Smooth muscle cell (in vitro differentiated cells): ENCODE data around the gene LYRM2. TPM values are rescaled to one million over a fixed set of nuclear protein-coding genes. Genes with fewer than 3 reads are reported as not detected.
A peak's percentile ranks its signal among the peaks of the same experiment; 100 is the strongest.

Source experiments
- DNase-seq: peaks from one replicate; lab custom pipeline; 2025; ENCODE audit not compliant: unreplicated experiment; lab: John Stamatoyannopoulos, UW
- H2AFZ ChIP-seq: fragments of 200-600 bp; sonication (generic); 2 replicates; pipeline ENCODE4 v1.6.0; 2016; ENCODE audit warnings: antibody characterized with exemption, low read depth, mild to moderate bottlenecking
- H3F3A ChIP-seq: fragments of 200-600 bp; sonication (generic); 2 replicates; pipeline ENCODE4 v1.6.0; 2017; ENCODE audit warnings: antibody characterized with exemption, low read depth
- H3K27ac ChIP-seq: fragments of 200-600 bp; sonication (generic); 2 replicates; pipeline ENCODE4 v1.5.1; 2016; ENCODE audit warnings: low read depth, mild to moderate bottlenecking
- H3K27me3 ChIP-seq: fragments of 200-600 bp; sonication (generic); 2 replicates; pipeline ENCODE4 v1.6.1; 2016; ENCODE audit warnings: low read depth, mild to moderate bottlenecking
- H3K36me3 ChIP-seq: fragments of 200-600 bp; sonication (generic); 2 replicates; pipeline ENCODE4 v1.5.1; 2016; ENCODE audit warnings: low read depth
- H3K4me1 ChIP-seq: fragments of 200-600 bp; sonication (generic); 2 replicates; pipeline ENCODE4 v1.5.1; 2016; ENCODE audit warnings: low read depth
- H3K4me2 ChIP-seq: fragments of 200-600 bp; sonication (generic); 2 replicates; pipeline ENCODE4 v1.6.0; 2016; ENCODE audit warnings: mild to moderate bottlenecking
- H3K4me3 ChIP-seq: fragments of 200-600 bp; sonication (generic); 2 replicates; pipeline ENCODE4 v1.5.1; 2016; ENCODE audit warnings: mild to moderate bottlenecking
- H3K79me2 ChIP-seq: fragments of 200-600 bp; sonication (generic); 2 replicates; pipeline ENCODE4 v1.6.0; 2016; ENCODE audit warnings: low read depth, mild to moderate bottlenecking
- H3K9ac ChIP-seq: fragments of 200-600 bp; sonication (generic); 2 replicates; pipeline ENCODE4 v1.6.0; 2016; ENCODE audit warnings: low read depth
- H3K9me3 ChIP-seq: fragments of 200-600 bp; sonication (generic); replicated peaks from 2 replicates; pipeline ENCODE4 v1.5.1; 2016; ENCODE audit warnings: low read depth
- H4K20me1 ChIP-seq: fragments of 200-600 bp; sonication (generic); 2 replicates; pipeline ENCODE4 v1.6.0; 2016; ENCODE audit warnings: low read depth
- CTCF ChIP-seq: fragments of 200-600 bp; sonication (generic); IDR thresholded peaks from 2 replicates; pipeline ENCODE4 v1.5.1; 2017; ENCODE audit warnings: borderline replicate concordance, mild to moderate bottlenecking, antibody characterized with exemption; ENCODE audit not compliant: insufficient read depth, poor library complexity, severe bottlenecking
- WGBS: methylation state at CpG from one replicate; pipeline ENCODE4 v1.1.7; 2016; ENCODE audit warnings: low lambda C conversion rate; 5-methylcytosine and 5-hydroxymethylcytosine counted together
- polyA plus RNA-seq: library from polyadenylated mRNA; unstranded; fragments of >200 nt; fragmentation: Nextera tagmentation; extraction: Ambion mirVana; gene quantifications from 2 replicates; pipeline ENCODE4 v1.2.1, GENCODE V29; 2016
- total RNA-seq: library from RNA; depleted of rRNA; stranded (reverse); fragments of >200 nt; gene quantifications from 2 replicates; pipeline ENCODE4 v1.2.3, GENCODE V29; 2014

The LYRM2 gene
- total and polyA plus RNA-seq, 2 experiments from 2014 or later: 17.9 to 35.5 TPM

- no peak for TF ChIP-seq CTCF
- peaks cover 12% of the 10 kb centered on the region for H3F3A ChIP-seq
- H3K4me2 ChIP-seq: peak overlapping the region; percentile 61
- no peak overlapping the region for H2AFZ ChIP-seq
- 47% methylated on average over 3 of the region's 3 CpGs for WGBS
- no peak overlapping the region for H3K4me3 ChIP-seq
- no peaks in the 10 kb centered on the region for H3K9me3 ChIP-seq
- DNase-seq: no peak
- H3K27me3 ChIP-seq: no peaks in the 10 kb centered on the region
- H3K4me1 ChIP-seq: peaks cover 14% of the 10 kb centered on the region
- no peaks in the 10 kb centered on the region for H3K36me3 ChIP-seq
- H3K9ac ChIP-seq: peak overlapping the region; percentile 21
- H4K20me1 ChIP-seq: no peaks in the 10 kb centered on the region
- H3K27ac ChIP-seq: peak overlapping the region; percentile 81
- H3K79me2 ChIP-seq: no peaks in the 10 kb centered on the region
Observed at GRCh38 chr6:89584539-89584938, 54.0 kb downstream of the LYRM2 start.

GRCh38 chr6:89583559-89583958 lies 55.0 kb downstream of the LYRM2 start:
- peaks cover 8% of the 10 kb centered on the region for H3K4me1 ChIP-seq
- no peak overlapping the region for H3K4me3 ChIP-seq
- H3K36me3 ChIP-seq: no peaks in the 10 kb centered on the region
- DNase-seq: no peak
- no peak overlapping the region for H2AFZ ChIP-seq
- H3K9ac ChIP-seq: no peak overlapping the region
- no peaks in the 10 kb centered on the region for H3K27me3 ChIP-seq
- H3K27ac ChIP-seq: peak overlapping the region; percentile 81
- H4K20me1 ChIP-seq: no peaks in the 10 kb centered on the region
- peaks cover 12% of the 10 kb centered on the region for H3F3A ChIP-seq
- 76% methylated on average over 2 of the region's 2 CpGs for WGBS
- no peak for TF ChIP-seq CTCF
- H3K9me3 ChIP-seq: no peaks in the 10 kb centered on the region
- H3K4me2 ChIP-seq: no peak overlapping the region
- no peaks in the 10 kb centered on the region for H3K79me2 ChIP-seq

GRCh38 chr6:89582669-89583325 lies 55.8 kb downstream of the LYRM2 start:
- no peak overlapping the region for H3K4me3 ChIP-seq
- no peak overlapping the region for H3K4me2 ChIP-seq
- no peak overlapping the region for H2AFZ ChIP-seq
- no peak for DNase-seq
- no peaks in the 10 kb centered on the region for H3K36me3 ChIP-seq
- no peaks in the 10 kb centered on the region for H3K79me2 ChIP-seq
- H3K27ac ChIP-seq: peak overlapping the region; percentile 20
- no peaks in the 10 kb centered on the region for H3K9me3 ChIP-seq
- H4K20me1 ChIP-seq: no peaks in the 10 kb centered on the region
- H3K9ac ChIP-seq: no peak overlapping the region
- peaks cover 12% of the 10 kb centered on the region for H3F3A ChIP-seq
- H3K4me1 ChIP-seq: peaks cover 8% of the 10 kb centered on the region
- 42% methylated on average over 4 of the region's 4 CpGs for WGBS
- TF ChIP-seq CTCF: no peak
- H3K27me3 ChIP-seq: no peaks in the 10 kb centered on the region

- no peak overlapping the region for H3K9ac ChIP-seq
- no peak for TF ChIP-seq CTCF
- 96% methylated on average over 4 of the region's 4 CpGs for WGBS
Observed at GRCh38 chr6:89581689-89582088, 56.9 kb downstream of the LYRM2 start.

More at GRCh38 chr6:89581689-89582088, 56.9 kb downstream of the LYRM2 start:
- Histone ChIP-seq H3K79me2 (no peaks in the 10 kb centered on the region), H3K4me3 (no peak overlapping the region), H3K36me3 (no peaks in the 10 kb centered on the region), H3F3A (peaks cover 12% of the 10 kb centered on the region), H3K9me3 (no peaks in the 10 kb centered on the region), H3K4me2 (no peak overlapping the region), H3K27ac (no peak overlapping the region), H3K27me3 (no peaks in the 10 kb centered on the region), H3K4me1 (peaks cover 8% of the 10 kb centered on the region), H4K20me1 (no peaks in the 10 kb centered on the region), H2AFZ (no peak overlapping the region)
- DNase-seq: no peak
